ENCODE results near the gene C19orf73. TPM values are rescaled to one million over a fixed set of nuclear protein-coding genes. Genes with fewer than 3 reads are reported as not detected.

The C19orf73 gene
- total and polyA plus RNA-seq, 9 of the 15 experiments (the other 6 are each of a cell fraction or from before 2014, with no cell fraction given): 0.08 to 7.4 (median 1.4) TPM

GRCh38 chr19:49127674-49128544 lies 9.0 kb upstream of the C19orf73 start (continued):
- TF ChIP-seq, protein P1, sequence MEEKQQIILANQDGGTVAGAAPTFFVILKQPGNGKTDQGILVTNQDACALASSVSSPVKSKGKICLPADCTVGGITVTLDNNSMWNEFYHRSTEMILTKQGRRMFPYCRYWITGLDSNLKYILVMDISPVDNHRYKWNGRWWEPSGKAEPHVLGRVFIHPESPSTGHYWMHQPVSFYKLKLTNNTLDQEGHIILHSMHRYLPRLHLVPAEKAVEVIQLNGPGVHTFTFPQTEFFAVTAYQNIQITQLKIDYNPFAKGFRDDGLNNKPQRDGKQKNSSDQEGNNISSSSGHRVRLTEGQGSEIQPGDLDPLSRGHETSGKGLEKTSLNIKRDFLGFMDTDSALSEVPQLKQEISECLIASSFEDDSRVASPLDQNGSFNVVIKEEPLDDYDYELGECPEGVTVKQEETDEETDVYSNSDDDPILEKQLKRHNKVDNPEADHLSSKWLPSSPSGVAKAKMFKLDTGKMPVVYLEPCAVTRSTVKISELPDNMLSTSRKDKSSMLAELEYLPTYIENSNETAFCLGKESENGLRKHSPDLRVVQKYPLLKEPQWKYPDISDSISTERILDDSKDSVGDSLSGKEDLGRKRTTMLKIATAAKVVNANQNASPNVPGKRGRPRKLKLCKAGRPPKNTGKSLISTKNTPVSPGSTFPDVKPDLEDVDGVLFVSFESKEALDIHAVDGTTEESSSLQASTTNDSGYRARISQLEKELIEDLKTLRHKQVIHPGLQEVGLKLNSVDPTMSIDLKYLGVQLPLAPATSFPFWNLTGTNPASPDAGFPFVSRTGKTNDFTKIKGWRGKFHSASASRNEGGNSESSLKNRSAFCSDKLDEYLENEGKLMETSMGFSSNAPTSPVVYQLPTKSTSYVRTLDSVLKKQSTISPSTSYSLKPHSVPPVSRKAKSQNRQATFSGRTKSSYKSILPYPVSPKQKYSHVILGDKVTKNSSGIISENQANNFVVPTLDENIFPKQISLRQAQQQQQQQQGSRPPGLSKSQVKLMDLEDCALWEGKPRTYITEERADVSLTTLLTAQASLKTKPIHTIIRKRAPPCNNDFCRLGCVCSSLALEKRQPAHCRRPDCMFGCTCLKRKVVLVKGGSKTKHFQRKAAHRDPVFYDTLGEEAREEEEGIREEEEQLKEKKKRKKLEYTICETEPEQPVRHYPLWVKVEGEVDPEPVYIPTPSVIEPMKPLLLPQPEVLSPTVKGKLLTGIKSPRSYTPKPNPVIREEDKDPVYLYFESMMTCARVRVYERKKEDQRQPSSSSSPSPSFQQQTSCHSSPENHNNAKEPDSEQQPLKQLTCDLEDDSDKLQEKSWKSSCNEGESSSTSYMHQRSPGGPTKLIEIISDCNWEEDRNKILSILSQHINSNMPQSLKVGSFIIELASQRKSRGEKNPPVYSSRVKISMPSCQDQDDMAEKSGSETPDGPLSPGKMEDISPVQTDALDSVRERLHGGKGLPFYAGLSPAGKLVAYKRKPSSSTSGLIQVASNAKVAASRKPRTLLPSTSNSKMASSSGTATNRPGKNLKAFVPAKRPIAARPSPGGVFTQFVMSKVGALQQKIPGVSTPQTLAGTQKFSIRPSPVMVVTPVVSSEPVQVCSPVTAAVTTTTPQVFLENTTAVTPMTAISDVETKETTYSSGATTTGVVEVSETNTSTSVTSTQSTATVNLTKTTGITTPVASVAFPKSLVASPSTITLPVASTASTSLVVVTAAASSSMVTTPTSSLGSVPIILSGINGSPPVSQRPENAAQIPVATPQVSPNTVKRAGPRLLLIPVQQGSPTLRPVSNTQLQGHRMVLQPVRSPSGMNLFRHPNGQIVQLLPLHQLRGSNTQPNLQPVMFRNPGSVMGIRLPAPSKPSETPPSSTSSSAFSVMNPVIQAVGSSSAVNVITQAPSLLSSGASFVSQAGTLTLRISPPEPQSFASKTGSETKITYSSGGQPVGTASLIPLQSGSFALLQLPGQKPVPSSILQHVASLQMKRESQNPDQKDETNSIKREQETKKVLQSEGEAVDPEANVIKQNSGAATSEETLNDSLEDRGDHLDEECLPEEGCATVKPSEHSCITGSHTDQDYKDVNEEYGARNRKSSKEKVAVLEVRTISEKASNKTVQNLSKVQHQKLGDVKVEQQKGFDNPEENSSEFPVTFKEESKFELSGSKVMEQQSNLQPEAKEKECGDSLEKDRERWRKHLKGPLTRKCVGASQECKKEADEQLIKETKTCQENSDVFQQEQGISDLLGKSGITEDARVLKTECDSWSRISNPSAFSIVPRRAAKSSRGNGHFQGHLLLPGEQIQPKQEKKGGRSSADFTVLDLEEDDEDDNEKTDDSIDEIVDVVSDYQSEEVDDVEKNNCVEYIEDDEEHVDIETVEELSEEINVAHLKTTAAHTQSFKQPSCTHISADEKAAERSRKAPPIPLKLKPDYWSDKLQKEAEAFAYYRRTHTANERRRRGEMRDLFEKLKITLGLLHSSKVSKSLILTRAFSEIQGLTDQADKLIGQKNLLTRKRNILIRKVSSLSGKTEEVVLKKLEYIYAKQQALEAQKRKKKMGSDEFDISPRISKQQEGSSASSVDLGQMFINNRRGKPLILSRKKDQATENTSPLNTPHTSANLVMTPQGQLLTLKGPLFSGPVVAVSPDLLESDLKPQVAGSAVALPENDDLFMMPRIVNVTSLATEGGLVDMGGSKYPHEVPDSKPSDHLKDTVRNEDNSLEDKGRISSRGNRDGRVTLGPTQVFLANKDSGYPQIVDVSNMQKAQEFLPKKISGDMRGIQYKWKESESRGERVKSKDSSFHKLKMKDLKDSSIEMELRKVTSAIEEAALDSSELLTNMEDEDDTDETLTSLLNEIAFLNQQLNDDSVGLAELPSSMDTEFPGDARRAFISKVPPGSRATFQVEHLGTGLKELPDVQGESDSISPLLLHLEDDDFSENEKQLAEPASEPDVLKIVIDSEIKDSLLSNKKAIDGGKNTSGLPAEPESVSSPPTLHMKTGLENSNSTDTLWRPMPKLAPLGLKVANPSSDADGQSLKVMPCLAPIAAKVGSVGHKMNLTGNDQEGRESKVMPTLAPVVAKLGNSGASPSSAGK (IDR thresholded peaks at IDR 0.05): peak; percentile 100
- TF ChIP-seq EGR1 (conservative IDR thresholded peaks at IDR 0.05) (no peak; the same call in 1 of the 2 replicates), ZNF583 (CRISPR knock-in tag; IDR thresholded peaks at IDR 0.05) (peak; percentile 58; the same call in 1 of the 2 replicates), RUNX1 (IDR thresholded peaks at IDR 0.05; ENCODE audit: low read depth) (no peak), GTF3C2 (IDR thresholded peaks at IDR 0.05; ENCODE audit: borderline replicate concordance, extremely low read depth, insufficient read length) (no peak), KLF13 (tag; IDR thresholded peaks at IDR 0.05; ENCODE audit: borderline replicate concordance, low read depth) (0 out of 2 replicates have a peak, but pooled peaks have one; percentile 27), MAZ (CRISPR knock-in tag; conservative IDR thresholded peaks at IDR 0.05 in 1 of 2, IDR thresholded peaks at IDR 0.05 in 1 of 2) (peak; percentile 61 to 84), CREB3L1 (IDR thresholded peaks at IDR 0.05; ENCODE audit: borderline replicate concordance, low read depth) (peak; percentile 94), RBFOX2 (IDR thresholded peaks at IDR 0.05; ENCODE audit: low read depth, low read length) (peak; percentile 87), PYGO2 (tag; IDR thresholded peaks at IDR 0.05) (no peak)

Data from K562 (cell line).